Hematopoietic multipotent progenitor cell treated with erythropoietin and hydrocortisone succinate and interleukin-3 and kit ligand, for 4 days (in vitro differentiated cells): ENCODE data around the gene HPCAL4.

Experiments used
- DNase-seq: peaks from one replicate; pipeline ENCODE4 v3.0.0-alpha.2; 2015

The HPCAL4 gene

DNA sequence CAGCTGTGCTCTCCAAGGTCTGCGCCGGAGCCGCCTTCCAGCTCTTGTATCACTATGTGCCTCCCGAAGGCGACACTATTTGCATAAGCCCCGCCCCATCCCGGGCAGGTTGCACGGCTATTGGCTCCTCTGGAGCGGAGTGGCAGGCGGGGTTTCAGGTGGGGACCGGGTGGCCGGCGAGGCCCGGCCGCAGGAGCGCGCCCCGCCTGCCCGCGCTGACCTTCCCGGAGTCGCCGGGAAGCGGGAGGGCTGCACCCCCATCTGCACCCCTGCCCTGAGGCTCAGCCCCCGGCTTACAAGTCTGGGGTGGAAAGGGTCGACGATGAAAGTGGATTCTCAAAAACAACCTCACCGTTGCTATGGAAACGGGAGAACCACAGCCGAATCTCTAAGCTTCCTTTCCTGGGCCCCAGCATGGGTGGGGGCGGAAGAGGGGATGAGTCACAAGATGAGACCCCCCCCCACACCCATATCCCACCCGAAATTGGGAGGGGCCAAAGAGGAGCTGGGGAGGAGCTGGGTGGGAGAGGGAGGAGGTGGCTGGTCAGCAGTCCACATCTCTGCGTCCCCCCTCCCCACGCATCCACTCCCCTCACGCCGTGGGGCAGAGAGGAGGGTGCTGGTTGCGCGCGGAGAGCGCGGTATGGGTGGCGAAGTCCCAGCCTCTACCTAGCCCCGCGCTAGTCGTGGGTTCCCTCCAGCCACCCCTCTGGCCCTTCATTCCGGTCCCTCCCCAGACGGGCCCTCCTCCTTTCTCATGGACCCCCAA is at the start of gene HPCAL4:
Gene HPCAL4 (minus strand): TSS at position 51 of the 769 bp plus-strand sequence. CDS start 6,830 bp downstream, outside the sequence.
- peak; percentile 94 for DNase-seq

DNA sequence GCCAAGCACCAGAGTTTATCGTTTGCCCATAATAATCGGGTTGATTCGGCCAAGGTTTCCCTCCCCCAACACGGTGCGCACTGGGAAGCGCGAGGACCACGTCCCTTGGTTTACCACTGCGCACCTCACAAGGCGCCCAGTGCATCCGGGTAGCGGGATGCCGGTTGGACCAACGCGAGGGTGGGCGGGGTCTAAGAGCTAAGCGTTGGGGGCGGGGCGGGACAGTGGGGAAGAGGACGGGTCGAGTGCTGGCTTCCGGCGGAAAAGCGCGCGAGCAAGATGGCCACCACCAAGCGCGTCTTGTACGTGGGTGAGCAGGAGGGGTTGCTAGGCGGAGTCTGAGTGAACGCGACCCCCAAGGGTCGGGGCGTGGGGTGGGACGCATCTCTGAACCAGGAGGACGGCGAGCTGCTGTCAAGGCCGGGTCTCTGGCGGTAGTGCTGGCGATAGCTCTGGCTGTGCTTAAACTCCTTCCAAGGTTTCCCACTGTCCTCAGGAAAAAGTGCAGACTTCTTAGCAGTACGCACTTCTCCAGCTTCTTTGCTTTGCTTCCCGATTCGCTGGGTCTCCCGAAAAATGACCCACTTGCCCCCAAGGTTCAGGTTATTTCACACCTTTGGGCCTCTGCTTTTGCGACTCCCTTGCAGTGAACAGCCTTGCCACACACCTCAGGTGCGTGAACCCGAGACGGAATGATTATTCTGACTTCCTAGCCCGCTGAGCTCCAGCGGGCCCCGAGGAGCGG is 47.6 kb upstream of the HPCAL4 start, which contains the start of gene PPIE:
Gene PPIE (plus strand): TSS at position 261 of the 745 bp plus-strand sequence. CDS start 19 bp downstream, at position 280.
- peak; percentile 99 for DNase-seq

DNA sequence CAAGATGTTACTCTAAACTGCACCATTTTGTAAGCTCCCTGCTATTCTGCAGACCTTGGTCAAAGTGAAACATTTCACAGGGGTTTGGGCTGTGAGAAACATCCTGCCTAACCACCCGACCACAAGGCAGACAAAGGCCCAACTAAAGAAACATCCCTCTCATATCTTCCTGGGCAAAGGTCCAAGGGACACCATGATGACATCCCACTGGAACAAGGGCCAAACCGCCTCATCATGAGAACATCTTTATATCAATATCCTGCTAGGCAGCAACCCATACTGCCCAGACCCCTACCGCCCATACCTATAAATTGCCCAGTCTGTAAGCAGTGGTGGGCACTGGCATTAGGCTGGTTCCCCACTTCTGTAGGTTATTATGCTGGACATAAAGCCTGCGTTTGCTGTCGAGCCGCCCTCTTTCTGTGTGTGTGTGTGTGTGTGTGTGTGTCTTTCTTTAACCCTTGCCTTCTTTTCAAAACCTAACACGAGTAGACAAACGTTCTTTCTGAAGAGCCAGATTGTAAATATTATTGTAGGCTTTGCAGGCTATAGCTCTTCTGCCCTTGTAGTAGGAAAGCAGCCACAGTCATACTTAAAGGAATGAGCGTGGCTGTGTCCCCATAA is 46.4 kb upstream of the HPCAL4 start:
- DNase-seq: no peak

DNA sequence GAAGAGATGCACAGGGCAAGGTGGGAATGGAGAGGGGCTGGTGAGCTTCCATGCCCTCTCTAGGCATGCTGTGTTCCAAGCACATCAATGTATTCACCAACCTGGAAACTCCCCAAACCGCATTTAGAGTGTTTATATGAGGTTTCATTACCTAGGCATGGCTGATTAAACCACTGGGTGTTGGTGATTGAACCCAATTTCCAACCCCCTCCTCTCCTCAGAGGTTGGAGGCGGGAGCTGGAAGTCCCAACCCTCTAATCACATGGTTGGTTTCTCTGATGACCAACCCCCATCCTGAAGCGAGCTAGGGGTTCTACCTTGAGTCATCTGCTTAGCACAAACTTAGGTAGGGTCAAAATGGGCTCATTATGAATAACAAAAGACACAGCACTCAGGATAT is 44.5 kb upstream of the HPCAL4 start:
- DNase-seq: no peak

DNA sequence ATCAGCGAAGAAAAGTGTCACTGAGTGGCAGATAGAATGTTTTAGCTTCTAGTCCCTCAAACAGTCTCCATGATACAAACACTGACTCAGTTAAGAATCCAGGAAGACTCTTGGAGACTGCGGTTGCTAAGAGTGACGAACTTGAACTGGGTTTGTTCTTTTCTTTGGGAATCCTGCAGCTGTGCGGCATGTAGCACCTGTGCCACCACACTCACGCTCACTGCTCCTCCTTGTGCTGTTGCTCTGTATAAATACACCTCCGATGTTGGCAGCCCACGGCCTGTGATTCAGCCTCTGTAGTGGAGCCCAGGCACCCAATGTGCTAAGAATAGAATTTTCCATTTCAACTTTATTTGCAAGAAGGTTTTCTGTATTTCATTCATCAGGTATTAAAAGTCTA is 41.9 kb upstream of the HPCAL4 start:
- DNase-seq: no peak

DNA sequence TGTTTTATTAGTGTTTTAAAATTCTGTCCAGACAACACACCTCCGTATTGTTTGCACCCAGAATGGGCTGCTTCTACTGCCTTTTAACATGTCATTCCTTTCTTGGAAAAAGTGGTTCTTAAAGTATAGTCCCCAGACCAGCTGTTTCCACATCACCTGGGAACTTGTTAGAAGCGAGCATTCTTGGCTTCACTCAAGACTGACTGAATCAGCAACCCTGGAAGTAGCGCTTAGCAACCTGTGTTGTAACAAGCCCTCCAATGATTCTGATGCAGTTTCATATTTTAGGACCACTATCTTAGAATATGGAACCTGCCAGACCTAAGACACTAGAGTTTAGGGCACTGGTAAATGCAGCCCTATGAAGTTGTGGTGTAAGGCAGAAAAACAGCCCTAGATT is 41.5 kb upstream of the HPCAL4 start:
- DNase-seq: no peak

DNA sequence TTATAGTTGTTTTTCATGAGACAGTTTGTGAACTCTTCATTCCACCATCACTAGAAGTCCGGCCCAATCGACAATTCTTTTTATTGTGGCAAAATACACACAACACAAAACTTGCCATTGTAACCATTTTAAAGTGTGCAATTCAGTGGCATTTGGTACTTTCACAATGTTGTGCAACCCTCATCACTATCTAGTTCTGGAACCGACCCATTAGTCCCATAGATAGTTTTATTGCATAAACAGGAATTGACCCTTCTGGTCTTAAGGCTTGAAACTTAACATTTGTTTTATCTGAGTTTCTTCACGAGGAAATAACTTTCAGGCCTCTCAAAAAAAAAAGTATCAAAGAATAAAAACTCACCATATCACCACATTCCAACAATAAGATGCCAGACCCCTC is 38.6 kb upstream of the HPCAL4 start:
- no peak for DNase-seq

DNA sequence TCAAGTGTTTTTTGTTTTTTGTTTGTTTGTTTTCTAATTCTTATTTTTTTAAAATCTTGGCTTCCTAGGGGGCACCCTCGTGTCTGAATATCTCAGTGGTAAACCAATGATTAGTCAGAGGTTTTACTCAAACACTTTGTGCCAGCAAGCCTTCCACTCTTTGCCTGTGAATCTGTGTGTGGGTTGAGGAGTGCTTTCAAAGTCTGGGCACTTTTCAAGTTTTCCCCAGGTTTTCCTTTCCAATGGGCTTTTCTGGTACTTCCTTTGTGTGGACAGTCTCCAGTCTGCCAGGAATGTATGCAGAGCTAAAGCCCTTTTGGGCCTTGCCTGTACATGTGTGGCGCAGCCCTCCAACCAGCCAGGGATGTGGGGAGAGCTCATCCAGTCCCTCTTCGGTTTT is 37.8 kb upstream of the HPCAL4 start:
- DNase-seq: no peak

DNA sequence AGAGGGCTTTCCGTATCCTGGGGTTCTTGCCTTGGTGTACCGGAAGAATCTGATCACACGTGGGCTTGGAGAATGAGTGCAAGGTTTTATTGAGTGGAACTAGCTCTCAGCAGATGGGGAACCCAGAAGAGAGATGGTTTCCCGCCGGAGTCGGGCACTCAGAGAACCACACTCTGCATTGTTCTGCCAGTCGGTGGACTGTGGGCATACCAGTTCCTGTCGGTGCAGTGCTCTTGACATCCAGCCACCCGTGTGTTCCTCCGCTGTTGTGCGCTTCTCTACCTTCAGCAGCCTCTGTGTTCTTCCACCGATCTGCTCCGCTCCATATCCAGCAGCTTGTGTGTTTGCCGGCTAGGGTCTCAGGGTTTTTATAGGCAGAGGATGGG is 36.7 kb upstream of the HPCAL4 start:
- no peak for DNase-seq

DNA sequence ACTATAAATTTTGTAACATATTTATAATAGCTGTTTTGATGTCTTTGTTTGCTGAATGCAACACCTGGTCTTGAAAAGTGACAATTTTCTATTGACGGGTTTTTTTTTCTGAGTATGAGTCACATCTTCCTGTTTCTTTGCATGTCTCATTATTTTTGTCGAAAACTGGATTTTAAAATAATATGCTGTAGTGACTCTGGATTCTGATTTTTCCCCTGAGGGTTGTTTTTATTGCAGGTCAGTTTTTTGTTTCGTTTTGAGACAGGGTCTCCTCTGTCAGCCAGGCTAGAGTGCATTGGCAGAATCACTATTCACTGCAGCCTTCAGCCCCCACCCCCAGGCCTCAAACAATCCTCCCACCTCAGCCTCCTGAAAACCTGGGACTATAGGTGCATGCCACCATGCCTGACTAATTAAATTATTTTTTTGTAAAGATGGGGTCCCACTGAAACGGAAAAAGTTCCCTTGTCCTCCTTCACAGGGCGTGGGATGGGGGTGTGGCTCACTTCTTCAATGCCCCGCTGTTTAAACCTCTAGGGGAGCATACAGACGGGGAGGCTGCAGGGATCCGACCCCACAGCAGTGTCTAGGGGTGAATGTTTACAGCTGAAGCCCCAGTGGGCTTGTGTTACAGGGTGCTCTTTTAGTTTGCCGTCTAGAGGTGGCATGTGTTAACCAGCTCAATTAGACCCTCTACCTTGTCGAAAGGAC is 36.1 kb upstream of the HPCAL4 start:
- no peak for DNase-seq

DNA sequence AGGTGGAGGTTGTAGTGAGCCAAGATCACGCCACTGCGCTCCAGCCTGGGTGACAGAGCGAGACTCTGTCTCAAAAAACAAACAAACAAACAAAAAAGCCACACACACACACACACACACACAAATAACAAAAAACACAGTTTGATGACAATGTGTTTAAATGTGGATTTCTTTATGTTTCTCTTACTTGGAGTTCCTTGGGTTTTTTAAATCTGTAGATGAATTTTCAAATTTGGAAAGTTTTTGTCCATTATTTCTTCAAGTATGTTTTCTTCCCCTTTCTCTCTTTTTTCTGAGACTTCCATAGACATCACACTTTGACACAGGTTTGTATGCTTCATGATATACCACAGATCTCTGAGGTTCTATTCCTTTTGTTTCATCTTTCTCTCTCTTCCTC is 35.4 kb upstream of the HPCAL4 start:
- DNase-seq: no peak

DNA sequence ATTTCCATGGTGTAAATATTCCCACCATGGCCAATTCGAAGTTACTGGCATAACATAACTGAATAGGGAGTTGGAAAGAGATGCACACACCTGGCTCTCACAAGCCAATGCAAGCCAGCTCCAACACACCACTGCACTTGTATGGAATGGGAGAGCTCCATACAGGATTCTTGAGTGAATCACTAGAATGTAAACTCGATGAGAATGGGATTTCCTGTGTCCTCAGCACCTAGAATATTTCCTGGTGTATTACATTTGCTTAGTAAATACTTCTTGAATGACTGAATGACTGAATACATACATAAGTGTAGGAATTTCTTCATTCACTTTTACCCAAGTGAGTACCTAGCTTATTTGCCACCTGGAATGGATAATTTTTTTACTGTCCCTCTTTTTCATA is 31.3 kb upstream of the HPCAL4 start:
- no peak for DNase-seq

DNA sequence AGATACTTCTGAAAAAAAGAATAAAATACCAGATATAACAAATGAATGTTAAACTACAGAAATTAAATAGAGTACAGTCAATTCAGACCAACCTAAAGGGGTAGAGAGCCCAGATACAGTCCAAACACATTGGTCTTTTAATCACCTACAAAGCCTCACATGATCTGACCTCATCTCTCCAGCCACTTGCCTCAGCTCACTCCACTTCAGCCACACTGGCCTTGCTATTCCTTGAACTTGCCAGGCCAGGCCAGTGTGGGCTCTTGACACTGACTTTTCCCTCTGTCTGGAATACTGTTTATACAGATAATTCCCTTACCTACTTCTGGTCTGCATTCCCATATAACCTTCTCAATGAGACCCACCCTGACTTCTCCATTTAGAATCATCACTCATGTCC is 30.4 kb upstream of the HPCAL4 start:
- no peak for DNase-seq

DNA sequence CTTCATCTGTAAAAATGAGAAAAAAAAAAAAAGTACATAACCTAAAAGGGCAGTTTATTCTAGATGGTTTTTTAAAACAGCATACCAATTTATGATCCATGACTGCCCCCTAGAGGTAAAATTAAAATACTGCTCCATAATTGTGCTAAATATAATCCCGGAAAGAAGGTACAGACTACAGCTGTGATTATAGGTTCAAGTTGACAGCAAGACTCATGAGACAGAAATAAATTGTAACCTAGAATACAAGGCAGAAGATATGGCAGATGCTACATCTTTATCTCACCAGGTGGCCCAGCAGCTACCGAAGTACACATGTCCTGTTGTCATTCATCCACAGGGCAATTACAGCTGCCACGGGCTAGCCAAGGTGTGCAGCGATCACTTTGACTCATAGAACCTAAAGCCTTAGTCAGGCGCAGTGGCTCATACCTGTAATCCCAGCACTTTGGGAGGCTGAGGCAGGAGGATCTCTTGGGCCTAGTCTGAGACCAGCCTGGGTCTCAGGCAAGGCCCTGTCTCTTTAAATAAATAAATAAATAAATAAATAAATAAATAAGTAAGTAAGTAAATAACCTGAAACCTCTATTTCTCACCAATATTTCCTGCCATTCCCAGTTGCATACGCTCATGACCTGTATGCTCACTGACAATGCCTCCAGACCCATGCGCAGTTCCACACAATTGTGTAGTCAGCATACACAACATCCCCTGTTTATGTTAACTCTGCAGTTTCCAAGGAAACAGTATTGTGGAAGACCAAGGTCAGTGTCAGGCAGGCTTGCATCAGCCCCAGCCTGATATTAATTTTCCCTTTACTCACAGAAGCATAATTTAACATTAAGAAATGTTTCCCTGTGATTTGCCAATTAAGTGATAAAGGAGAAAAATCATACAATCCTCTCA is 29.1 kb upstream of the HPCAL4 start:
- DNase-seq: peak; percentile 87

DNA sequence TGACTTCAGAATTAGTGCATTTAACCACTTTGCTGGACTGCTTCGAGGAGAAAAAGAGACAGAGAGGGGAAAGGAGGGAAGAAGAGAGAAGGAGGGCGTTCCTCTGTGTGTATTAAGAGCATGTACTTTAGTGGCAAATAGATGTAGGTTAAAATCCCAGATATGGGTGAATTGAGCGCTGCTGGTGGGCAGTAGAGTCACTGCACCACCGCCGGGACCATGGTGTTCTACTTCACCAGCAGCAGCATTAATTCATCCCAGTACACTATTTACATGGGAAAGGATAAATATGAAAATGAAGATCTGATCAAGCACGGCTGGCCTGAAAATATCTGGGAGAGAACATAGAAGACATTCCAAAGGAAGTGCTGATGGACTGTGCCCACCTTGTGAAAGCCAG is 26.6 kb upstream of the HPCAL4 start:
- DNase-seq: no peak

DNA sequence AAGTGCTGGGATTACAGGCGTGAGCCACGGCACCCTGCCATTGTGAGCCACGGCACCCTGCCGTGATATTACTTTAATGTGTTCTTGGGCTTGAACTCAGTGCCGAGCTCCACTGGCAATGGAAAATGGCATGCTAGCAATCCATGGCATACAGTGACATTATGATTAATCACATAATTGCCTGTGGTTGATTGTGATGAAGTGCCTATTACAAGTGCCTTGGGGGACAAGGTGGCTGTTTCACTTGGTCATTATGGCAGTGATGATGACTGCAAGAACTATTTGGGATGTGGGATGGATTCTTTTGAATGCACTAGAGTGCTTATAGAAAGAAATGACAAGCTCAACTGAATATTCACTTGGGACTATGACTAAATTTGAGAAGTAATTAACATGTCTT is 22.3 kb upstream of the HPCAL4 start:
- DNase-seq: no peak

DNA sequence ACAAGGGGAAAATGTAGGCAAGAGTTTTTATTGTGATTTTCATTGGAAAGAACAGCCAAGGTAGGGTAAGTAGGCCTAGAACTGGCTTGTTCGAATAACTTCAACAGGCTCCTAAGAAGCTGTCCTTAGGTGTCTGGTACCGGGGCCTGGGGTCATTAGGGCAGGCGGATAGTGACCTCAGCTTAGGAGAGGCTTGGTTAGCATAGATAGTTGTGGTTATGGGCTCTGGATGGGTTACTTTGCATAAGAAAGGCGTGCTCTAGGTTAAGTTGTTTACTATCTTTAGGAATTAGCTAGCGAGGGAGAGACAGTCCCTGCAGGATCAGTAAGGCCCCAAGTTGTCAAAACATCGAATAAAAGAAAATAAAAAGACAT is 20.7 kb upstream of the HPCAL4 start:
- no peak for DNase-seq

DNA sequence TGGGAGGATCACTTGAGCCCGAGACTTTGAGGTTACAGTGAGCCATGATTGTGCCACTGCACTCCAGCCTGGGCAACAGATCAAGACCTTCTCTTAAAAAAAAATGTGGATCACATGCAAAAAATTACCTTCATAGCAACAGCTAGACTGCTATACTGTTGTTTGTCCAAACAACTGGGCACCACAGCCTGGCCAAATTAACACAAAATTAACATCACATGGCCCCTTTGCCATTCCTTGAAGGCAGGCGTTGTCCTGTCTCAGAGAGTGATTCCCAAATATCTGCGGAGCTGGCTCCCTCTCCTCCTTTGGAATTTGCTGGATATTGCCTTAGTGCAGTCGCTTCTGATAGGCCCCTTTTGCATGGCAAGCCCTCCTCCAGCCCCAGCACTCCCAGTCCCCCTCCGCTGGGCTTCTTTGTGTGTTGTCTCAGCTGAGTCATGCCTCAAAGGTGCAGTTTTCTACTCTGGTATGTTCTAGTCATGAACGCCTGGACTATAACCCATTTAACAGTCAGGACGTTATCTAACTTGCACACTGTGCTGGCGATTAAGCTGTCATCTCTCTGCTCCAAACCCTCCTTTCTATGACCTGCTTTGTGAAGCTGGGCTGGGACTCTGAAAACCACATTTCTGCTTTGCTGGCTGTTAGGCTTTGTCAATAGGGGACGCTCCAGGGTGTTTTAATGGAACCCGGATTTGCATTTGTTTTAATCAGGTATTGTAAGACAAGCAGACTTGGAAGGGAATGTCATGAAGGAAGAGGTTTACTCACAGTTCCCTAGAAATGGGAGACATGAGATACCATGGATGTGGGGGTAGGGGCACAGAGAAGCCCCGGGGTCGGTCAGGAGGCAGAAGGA is 20.1 kb upstream of the HPCAL4 start:
- DNase-seq: peak; percentile 75

DNA sequence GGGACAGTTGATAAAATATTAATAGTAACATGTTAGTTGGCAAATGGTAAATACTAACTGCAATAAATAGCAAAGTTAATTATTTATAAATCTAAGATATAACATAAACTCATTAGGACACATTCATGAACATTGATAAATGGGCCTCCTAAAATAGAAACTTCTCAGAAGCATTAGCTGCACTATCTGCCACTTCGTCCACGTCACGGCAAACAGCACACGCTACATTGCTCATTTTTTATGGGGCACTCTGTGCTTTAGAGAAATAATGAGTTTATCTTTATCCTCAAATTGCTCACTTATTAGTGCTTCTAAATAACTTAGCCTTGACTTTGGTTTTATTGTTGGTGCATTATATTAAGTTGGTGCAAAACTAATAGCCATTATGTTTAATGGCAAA is 16.3 kb upstream of the HPCAL4 start:
- no peak for DNase-seq

DNA sequence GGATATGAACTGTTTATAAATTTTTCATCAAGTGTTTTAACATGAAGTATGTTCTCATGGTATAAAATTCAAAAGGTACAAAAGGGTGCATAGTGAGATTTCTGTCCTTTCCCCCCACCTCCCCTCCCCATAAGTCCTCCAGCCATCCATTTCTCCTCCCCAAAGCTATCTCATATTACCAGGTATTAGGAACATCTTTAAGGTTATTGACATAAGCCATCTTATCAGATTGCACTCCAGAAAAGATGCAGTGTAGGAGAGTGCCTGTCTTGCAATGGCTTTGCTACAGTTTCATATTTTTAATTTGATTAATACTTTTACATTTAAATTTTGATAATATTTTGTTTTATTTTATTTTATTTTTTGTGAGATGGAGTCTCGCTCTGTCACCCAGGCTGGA is 13.5 kb upstream of the HPCAL4 start:
- no peak for DNase-seq

DNA sequence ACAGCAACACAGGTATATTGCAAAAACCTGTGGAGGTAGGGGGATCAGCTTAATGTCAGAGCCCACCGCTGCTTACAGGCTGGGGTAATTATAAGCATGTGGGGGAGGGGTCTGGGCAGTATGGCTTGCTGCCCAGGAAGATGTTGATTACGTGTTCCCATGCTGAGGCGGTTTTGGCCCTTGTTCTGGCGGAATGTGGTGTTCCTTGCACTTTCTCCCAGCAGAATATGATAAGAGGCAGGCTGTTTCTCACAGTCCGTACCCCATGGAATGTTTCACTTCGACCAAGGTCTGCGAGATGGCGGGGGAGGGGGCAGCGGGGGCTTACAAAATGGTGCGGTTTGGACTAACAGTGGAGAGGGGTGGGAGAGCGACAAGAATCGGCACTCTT is 9.8 kb upstream of the HPCAL4 start:
- no peak for DNase-seq
